GM12878 (cell line): ENCODE data around the gene DTX1. TPM values are rescaled to one million over a fixed set of nuclear protein-coding genes. Genes with fewer than 3 reads are reported as not detected.

Experiments used
- ATAC-seq: fragments of 200-7000 bp; cut with Tn5 transposase; 3 replicates; pipeline ENCODE4 v1.9.1; 2020; ENCODE audit warnings: mild to moderate bottlenecking, moderate library complexity
- BruUV-seq: library from RNA; stranded (reverse); fragments of 400-500 nt; replicated peaks from 2 replicates; lab custom pipeline; 2021; lab: Mats Ljungman, UMichigan
- CTCF ChIA-PET: fragments of 300-600 bp; sonication (Branson Sonifier 250); formaldehyde crosslinking; extraction: SDS; loops from one replicate; lab custom pipeline; 2021; ENCODE audit warnings: inconsistent platforms; lab: Yijun Ruan, JAX
- POLR2A ChIA-PET: fragments of 350-600 bp; formaldehyde crosslinking; extraction: SDS; loops from one replicate; lab custom pipeline; 2021; ENCODE audit warnings: inconsistent platforms; lab: Charles Lee
- RAD21 ChIA-PET: fragments of 300-600 bp; sonication (Branson Sonifier 250); formaldehyde crosslinking; loops from one replicate; lab custom pipeline; 2023; ENCODE audit warnings: antibody characterized with exemption; ENCODE audit not compliant: unreplicated experiment; lab: Charles Lee
- SMC1A ChIA-PET: fragments of 300-600 bp; sonication (Branson Sonifier 250); formaldehyde crosslinking; loops from one replicate; lab custom pipeline; 2023; ENCODE audit not compliant: unreplicated experiment, uncharacterized antibody; lab: Charles Lee
- DNase-seq: peaks from one replicate; pipeline ENCODE4 v3.0.0-alpha.2; 2011; ENCODE audit warnings: low read depth, low spot score
- FAIRE-seq: peaks from 3 replicates; lab custom pipeline; 2011; peaks lifted over from hg19 to GRCh38; lab: Jason Lieb, UNC
- H2AFZ ChIP-seq: 2 replicates; pipeline ENCODE4 v1.6.0; 2011; ENCODE audit warnings: low read depth, low read length, control low read depth; ENCODE audit not compliant: control insufficient read depth
- H3K27ac ChIP-seq: 2 replicates; pipeline ENCODE4 v1.5.1; 2011; ENCODE audit warnings: control low read depth; ENCODE audit not compliant: control insufficient read depth, insufficient read depth
- H3K27me3 ChIP-seq, 2 experiments: replicated peaks in 1 of 2; 2 replicates each; pipeline versions ENCODE4 v1.6.0 to v1.6.1; 2011; ENCODE audit warnings: low read length in 1 of 2; ENCODE audit not compliant: control insufficient read depth in 2 of 2, insufficient read depth in 2 of 2
- H3K36me3 ChIP-seq, 2 experiments: 2 replicates each; pipeline ENCODE4 v1.5.1; 2011; ENCODE audit warnings: low read length in 1 of 2; ENCODE audit not compliant: control insufficient read depth in 2 of 2, insufficient read depth in 2 of 2
- H3K4me1 ChIP-seq: 2 replicates; pipeline ENCODE4 v1.6.1; 2011; ENCODE audit warnings: mild to moderate bottlenecking, low read length, moderate library complexity, mixed read lengths; ENCODE audit not compliant: control insufficient read depth, insufficient read depth
- H3K4me2 ChIP-seq: 2 replicates; pipeline ENCODE4 v1.6.0; 2011; ENCODE audit warnings: control low read depth; ENCODE audit not compliant: control insufficient read depth, insufficient read depth
- H3K4me3 ChIP-seq: fragments of 200-600 bp; sonication (generic); 2 replicates; pipeline ENCODE4 v1.5.1; 2016
- H3K79me2 ChIP-seq: 2 replicates; pipeline ENCODE4 v1.6.0; 2011; ENCODE audit warnings: low read length; ENCODE audit not compliant: control insufficient read depth, insufficient read depth
- H3K9ac ChIP-seq: 2 replicates; pipeline ENCODE4 v1.8.0; 2011; ENCODE audit warnings: low read length, control low read depth, mixed read lengths; ENCODE audit not compliant: control insufficient read depth, insufficient read depth
- H3K9me3 ChIP-seq: replicated peaks from 3 replicates; pipeline ENCODE4 v1.5.1; 2011; ENCODE audit warnings: mild to moderate bottlenecking, low read length; ENCODE audit not compliant: control insufficient read depth, insufficient read depth
- H4K20me1 ChIP-seq: 2 replicates; pipeline ENCODE4 v1.6.0; 2011; ENCODE audit not compliant: control insufficient read depth, insufficient read depth
- CHD2 ChIP-seq: IDR thresholded peaks from 2 replicates; pipeline ENCODE4 v1.6.1; 2011; ENCODE audit warnings: low read depth, low read length, improper control_type of control experiment, borderline replicate concordance
- CUX1 ChIP-seq: IDR thresholded peaks from 2 replicates; pipeline ENCODE4 v1.6.1; 2012; ENCODE audit warnings: improper control_type of control experiment, low read depth, low read length; ENCODE audit not compliant: insufficient replicate concordance
- E4F1 ChIP-seq: fragments of 450-650 bp; IDR thresholded peaks from 2 replicates; pipeline ENCODE4 v1.6.1; 2018; ENCODE audit warnings: borderline replicate concordance, mild to moderate bottlenecking; ENCODE audit not compliant: partially characterized antibody
- EED ChIP-seq: sonication (generic); IDR thresholded peaks from 2 replicates; pipeline ENCODE4 v1.6.1; 2016; ENCODE audit warnings: antibody characterized with exemption, low read depth
- FOS ChIP-seq: IDR thresholded peaks from 3 replicates; pipeline ENCODE4 v1.6.1; 2011; ENCODE audit warnings: borderline replicate concordance; ENCODE audit not compliant: insufficient read length; ENCODE audit errors: extremely low read depth
- HDAC6 ChIP-seq: fragments of 200-600 bp; sonication (generic); IDR thresholded peaks from one replicate; pipeline ENCODE4 v1.8.0; 2017; ENCODE audit warnings: antibody characterized with exemption; ENCODE audit not compliant: unreplicated experiment
- HSF1 ChIP-seq: fragments of 150-350 bp; IDR thresholded peaks from 2 replicates; pipeline ENCODE4 v1.6.1; 2014; ENCODE audit warnings: mild to moderate bottlenecking, low read depth, low read length
- NR2C1 ChIP-seq: fragments of 450-650 bp; IDR thresholded peaks from 2 replicates; pipeline ENCODE4 v1.6.1; 2017; ENCODE audit warnings: antibody characterized with exemption, mild to moderate bottlenecking, moderate library complexity
- SPI1 ChIP-seq: IDR thresholded peaks from 2 replicates; pipeline ENCODE4 v1.6.1; 2011; ENCODE audit warnings: low read depth, mild to moderate bottlenecking, low read length, moderate library complexity, borderline replicate concordance; ENCODE audit not compliant: insufficient read depth
- YY1 ChIP-seq: IDR thresholded peaks from 2 replicates; pipeline ENCODE4 v1.6.1; 2011; ENCODE audit warnings: low read depth, mild to moderate bottlenecking, low read length
- ZSCAN29 ChIP-seq: fragments of 450-650 bp; IDR thresholded peaks from 2 replicates; pipeline ENCODE4 v1.6.1; 2017; ENCODE audit warnings: mild to moderate bottlenecking, moderate library complexity
- WGBS: methylation state at CpG from one replicate; pipeline ENCODE4 v1.1.6; 2016; ENCODE audit warnings: low lambda C conversion rate; ENCODE audit not compliant: insufficient replicate concordance, insufficient coverage; ENCODE audit errors: missing lambda C conversion rate; 5-methylcytosine and 5-hydroxymethylcytosine counted together
- in situ Hi-C: fragments of 300-500 bp; cut with MboI; formaldehyde crosslinking; loops from 9 replicates; pipeline ENCODE4 v1.14.3; 2018; ENCODE audit warnings: mixed read lengths
- intact Hi-C: fragments of 100-400 bp; cut with micrococcal nuclease; formaldehyde crosslinking; loops from one replicate; pipeline ENCODE4 v1.14.2; 2022; ENCODE audit not compliant: unreplicated experiment
- polyA plus RNA-seq, 11 experiments: library from polyadenylated mRNA; depleted of rRNA in 4 of 11; unstranded in 6 of 11; stranded (reverse) in 5 of 11; fragments of >200 nt; fragmentation: Nextera tagmentation in 4 of 11; fragmentation: Illumina TruSeq in 1 of 11; extraction: Ambion mirVana in 4 of 11; extraction: Trizol in 1 of 11; gene quantifications; 1 replicate in 1 of 11; 2 replicates in 10 of 11; pipeline versions ENCODE4 v1.2.1 to v1.2.3, GENCODE V29; 2011 to 2016; ENCODE audit warnings: inconsistent platforms in 2 of 11, missing spikeins in 2 of 11, low read depth in 1 of 11
- total RNA-seq, 4 experiments: library from RNA; depleted of rRNA in 3 of 4; stranded (reverse); fragments of >200 nt in 3 of 4; fragmentation: Illumina TruSeq in 1 of 4; extraction: Trizol in 1 of 4; gene quantifications; 2 replicates each; pipeline versions ENCODE4 v1.2.1 to v1.2.3, GENCODE V29; 2013 to 2021

The DTX1 gene
- total and polyA plus RNA-seq, 10 of the 15 experiments (the other 5 are each of a cell fraction or from before 2014, with no cell fraction given) = 0.09 to 2.8 (median 0.66) TPM

GRCh38 chr12:113103756-113104450 lies 47.4 kb downstream of the DTX1 start:
- Histone ChIP-seq H3K27me3 (no peaks in the 10 kb centered on the region), H3K27ac (no peak overlapping the region), H3K9me3 (no peaks in the 10 kb centered on the region), H3K4me3 (peak overlapping the region; percentile 5; the same call in 1 of the 2 replicates), H3K79me2 (no peaks in the 10 kb centered on the region), H3K4me2 (peak overlapping the region; percentile 60), H3K9ac (no peak overlapping the region), H3K4me1 (peaks cover 10% of the 10 kb centered on the region; the same call in 1 of the 2 replicates), H3K36me3 (no peaks in the 10 kb centered on the region), H4K20me1 (no peaks in the 10 kb centered on the region), H2AFZ (peak overlapping the region; percentile 58)
- no peak for DNase-seq
- RAD21 ChIA-PET = interaction anchor here (0.6 kb wide), 1 partner anchor 279 kb away, joined by 6 read pairs; no protein-coding TSS in a partner anchor
- FAIRE-seq = no peak
- SMC1A ChIA-PET = interaction anchor here (1.4 kb wide), 1 partner anchor 55 kb away, joined by 5 read pairs; no protein-coding TSS in a partner anchor
- WGBS = 10% methylated on average over 31 of the region's 43 CpGs
- peak; percentile 39; the same call in 2 of the 3 replicates for ATAC-seq
- intact Hi-C loops (no loop called here), in situ Hi-C loops (no loop called here)
- CTCF ChIA-PET = interaction anchor here (0.6 to 2.7 kb wide), 6 partner anchors 12 to 1081 kb away, joined by 3 to 16 read pairs (median 4); no protein-coding TSS in a partner anchor
- no TSS peak for BruUV-seq
- POLR2A ChIA-PET = interaction anchor here (0.6 kb wide), 1 partner anchor 21 kb away, joined by 4 read pairs; no protein-coding TSS in a partner anchor
- TF ChIP-seq FOS (no peak), HSF1 (no peak), E4F1 (no peak), YY1 (no peak), ZSCAN29 (0 out of 2 replicates have a peak, but pooled peaks have one; percentile 37), HDAC6 (no peak), NR2C1 (no peak), SPI1 (peak; percentile 60; the same call in 1 of the 2 replicates), EED (no peak), CHD2 (no peak), CUX1 (no peak)
